Trophoblast cell (in vitro differentiated cells and primary cell): ENCODE results near the gene SLC36A2.

Source experiments
- DNase-seq, 2 donors: peaks; one replicate each; pipeline ENCODE4 v3.0.0-alpha.2; 2016
- H2AFZ ChIP-seq: 2 replicates; pipeline ENCODE4 v1.6.1; 2013; ENCODE audit warnings: low read length, moderate library complexity, mild to moderate bottlenecking; ENCODE audit not compliant: insufficient read depth, poor library complexity
- H2AK5ac ChIP-seq: 2 replicates; pipeline ENCODE4 v1.6.1; 2013; ENCODE audit warnings: mild to moderate bottlenecking, low read length
- H2BK120ac ChIP-seq: 2 replicates; pipeline ENCODE4 v1.6.1; 2013; ENCODE audit warnings: low read length, mild to moderate bottlenecking, moderate library complexity; ENCODE audit not compliant: insufficient read depth, poor library complexity
- H2BK12ac ChIP-seq: 2 replicates; pipeline ENCODE4 v1.6.1; 2013; ENCODE audit warnings: mild to moderate bottlenecking, low read length, moderate library complexity
- H2BK5ac ChIP-seq: 2 replicates; pipeline ENCODE4 v1.6.1; 2013; ENCODE audit warnings: low read length, low read depth, moderate library complexity, mild to moderate bottlenecking; ENCODE audit not compliant: poor library complexity
- H3K14ac ChIP-seq: 2 replicates; pipeline ENCODE4 v1.6.1; 2013; ENCODE audit warnings: mild to moderate bottlenecking, low read length
- H3K18ac ChIP-seq: 2 replicates; pipeline ENCODE4 v1.6.1; 2013; ENCODE audit warnings: mild to moderate bottlenecking, low read length
- H3K23ac ChIP-seq: 2 replicates; pipeline ENCODE4 v1.6.1; 2013; ENCODE audit warnings: low read length
- H3K27ac ChIP-seq: 2 replicates; pipeline ENCODE4 v1.5.1; 2013; ENCODE audit warnings: low read depth, mild to moderate bottlenecking, inconsistent platforms, low read length, moderate library complexity
- H3K27me3 ChIP-seq: 2 replicates; pipeline ENCODE4 v1.6.1; 2013; ENCODE audit warnings: inconsistent platforms, mild to moderate bottlenecking, low read length, moderate library complexity; ENCODE audit not compliant: insufficient read depth
- H3K36me3 ChIP-seq, 2 experiments: 1 replicate in 1 of 2; 2 replicates in 1 of 2; pipeline ENCODE4 v1.6.1; 2013; ENCODE audit warnings: low read length in 2 of 2, mild to moderate bottlenecking in 2 of 2, moderate library complexity in 1 of 2; ENCODE audit not compliant: insufficient read depth in 2 of 2, control insufficient read depth in 1 of 2
- H3K4ac ChIP-seq: 2 replicates; pipeline ENCODE4 v1.6.1; 2013; ENCODE audit warnings: low read depth, mild to moderate bottlenecking, low read length, moderate library complexity
- H3K4me1 ChIP-seq, 2 experiments: 1 replicate in 1 of 2; 2 replicates in 1 of 2; pipeline ENCODE4 v1.6.1; 2013; ENCODE audit warnings: low read length in 2 of 2, mild to moderate bottlenecking in 2 of 2, moderate library complexity in 1 of 2; ENCODE audit not compliant: insufficient read depth in 2 of 2, control insufficient read depth in 1 of 2
- H3K4me2 ChIP-seq: 2 replicates; pipeline ENCODE4 v1.6.1; 2013; ENCODE audit warnings: inconsistent platforms, mild to moderate bottlenecking, low read length, moderate library complexity
- H3K4me3 ChIP-seq: 2 replicates; pipeline ENCODE4 v1.5.1; 2013; ENCODE audit warnings: mild to moderate bottlenecking, low read depth, low read length, inconsistent platforms
- H3K79me1 ChIP-seq: one replicate; pipeline ENCODE4 v1.6.1; 2013; ENCODE audit warnings: low read length
- H3K79me2 ChIP-seq: 2 replicates; pipeline ENCODE4 v1.6.1; 2013; ENCODE audit warnings: low read length, mild to moderate bottlenecking; ENCODE audit not compliant: control insufficient read depth, insufficient read depth, poor library complexity
- H3K9ac ChIP-seq: 2 replicates; pipeline ENCODE4 v1.6.1; 2013; ENCODE audit warnings: mild to moderate bottlenecking, low read length
- H3K9me3 ChIP-seq: 2 replicates; pipeline ENCODE4 v1.6.1; 2013; ENCODE audit warnings: low read depth, mild to moderate bottlenecking, control low read depth, inconsistent platforms, low read length; ENCODE audit not compliant: insufficient read depth
- H4K12ac ChIP-seq: 2 replicates; pipeline ENCODE4 v1.6.1; 2013; ENCODE audit warnings: low read depth, mild to moderate bottlenecking, low read length, moderate library complexity
- H4K8ac ChIP-seq: 2 replicates; pipeline ENCODE4 v1.6.1; 2013; ENCODE audit warnings: low read depth, mild to moderate bottlenecking, low read length, moderate library complexity
- H4K91ac ChIP-seq: one replicate; pipeline ENCODE4 v1.6.1; 2013; ENCODE audit warnings: low read depth, mild to moderate bottlenecking, low read length, moderate library complexity
- WGBS: extraction: QIAGEN DNeasy Blood & Tissue Kit; methylation state at CpG from one replicate; pipeline ENCODE4 v1.1.7; 2013; ENCODE audit warnings: missing lambda C conversion rate; ENCODE audit not compliant: insufficient read length, insufficient coverage; ENCODE audit errors: extremely low coverage; 5-methylcytosine and 5-hydroxymethylcytosine counted together

The SLC36A2 gene

GRCh38 chr5:151293624-151294023 is 53.7 kb downstream of the SLC36A2 start:
- Histone ChIP-seq H3K79me2 (no peaks in the 10 kb centered on the region), H4K12ac (no peak overlapping the region), H3K4ac (no peak overlapping the region), H2BK120ac (no peak overlapping the region), H3K79me1 (no peaks in the 10 kb centered on the region), H3K9ac (no peak overlapping the region), H4K8ac (no peak overlapping the region), H3K18ac (no peak overlapping the region), H3K23ac (no peak overlapping the region), H3K9me3 (no peaks in the 10 kb centered on the region), H3K27ac (no peak overlapping the region), H2BK12ac (no peak overlapping the region), H3K4me3 (no peak overlapping the region), H3K27me3 (no peaks in the 10 kb centered on the region), H3K4me2 (no peak overlapping the region), H2AK5ac (no peak overlapping the region), H4K91ac (no peak overlapping the region), H3K14ac (no peak overlapping the region), H3K4me1 (no peaks in the 10 kb centered on the region), H2AFZ (no peak overlapping the region), H3K36me3 (no peaks in the 10 kb centered on the region), H2BK5ac (no peak overlapping the region)
- no peak for DNase-seq
- WGBS: no CpG with 5 or more reads among the region's 4 CpGs

GRCh38 chr5:151288180-151288579 is 59.2 kb downstream of the SLC36A2 start:
- H3K4ac ChIP-seq: no peak overlapping the region
- H2AFZ ChIP-seq: no peak overlapping the region
- no CpG with 5 or more reads among the region's 2 CpGs for WGBS
- no peak overlapping the region for H2BK5ac ChIP-seq
- H2BK12ac ChIP-seq: no peak overlapping the region
- no peak overlapping the region for H3K14ac ChIP-seq
- no peaks in the 10 kb centered on the region for H3K36me3 ChIP-seq
- H3K18ac ChIP-seq: no peak overlapping the region
- peak in 1 of 2 donors; percentile 55 for DNase-seq
- H3K27me3 ChIP-seq: no peaks in the 10 kb centered on the region
- no peak overlapping the region for H4K12ac ChIP-seq
- no peaks in the 10 kb centered on the region for H3K79me1 ChIP-seq
- H3K9ac ChIP-seq: no peak overlapping the region
- H2AK5ac ChIP-seq: no peak overlapping the region
- no peak overlapping the region for H4K8ac ChIP-seq
- H3K23ac ChIP-seq: no peak overlapping the region
- peaks cover 0 to 9% of the 10 kb centered on the region in 2 experiments for H3K4me1 ChIP-seq
- H3K27ac ChIP-seq: no peak overlapping the region
- H3K79me2 ChIP-seq: no peaks in the 10 kb centered on the region
- no peak overlapping the region for H4K91ac ChIP-seq
- H3K9me3 ChIP-seq: no peaks in the 10 kb centered on the region
- no peak overlapping the region for H2BK120ac ChIP-seq
- no peak overlapping the region for H3K4me2 ChIP-seq
- no peak overlapping the region for H3K4me3 ChIP-seq

GRCh38 chr5:151286246-151286645 is 61.1 kb downstream of the SLC36A2 start:
- H2AFZ ChIP-seq: no peak overlapping the region
- H2BK120ac ChIP-seq: no peak overlapping the region
- DNase-seq: peak; percentile 91 to 92
- H3K79me2 ChIP-seq: no peaks in the 10 kb centered on the region
- no peak overlapping the region for H3K14ac ChIP-seq
- H3K4me2 ChIP-seq: no peak overlapping the region
- no peak overlapping the region for H3K4me3 ChIP-seq
- no peaks in the 10 kb centered on the region for H3K27me3 ChIP-seq
- H3K79me1 ChIP-seq: no peaks in the 10 kb centered on the region
- WGBS: no CpG with 5 or more reads among the region's 1 CpG
- no peak overlapping the region for H4K91ac ChIP-seq
- no peak overlapping the region for H2BK5ac ChIP-seq
- no peak overlapping the region for H4K8ac ChIP-seq
- H2BK12ac ChIP-seq: no peak overlapping the region
- no peaks in the 10 kb centered on the region for H3K36me3 ChIP-seq
- no peak overlapping the region for H3K4ac ChIP-seq
- H3K18ac ChIP-seq: no peak overlapping the region
- peaks cover 0 to 9% of the 10 kb centered on the region in 2 experiments for H3K4me1 ChIP-seq
- no peak overlapping the region for H2AK5ac ChIP-seq
- H3K9ac ChIP-seq: no peak overlapping the region
- no peak overlapping the region for H3K27ac ChIP-seq
- H4K12ac ChIP-seq: no peak overlapping the region
- H3K9me3 ChIP-seq: no peaks in the 10 kb centered on the region
- no peak overlapping the region for H3K23ac ChIP-seq

GRCh38 chr5:151285683-151286082 is 61.7 kb downstream of the SLC36A2 start:
- WGBS: no CpG with 5 or more reads among the region's 5 CpGs
- H3K79me1 ChIP-seq: no peaks in the 10 kb centered on the region
- no peak overlapping the region for H4K8ac ChIP-seq
- H3K36me3 ChIP-seq: no peaks in the 10 kb centered on the region
- no peak overlapping the region for H2BK12ac ChIP-seq
- H3K14ac ChIP-seq: no peak overlapping the region
- no peak overlapping the region for H2BK120ac ChIP-seq
- H4K91ac ChIP-seq: no peak overlapping the region
- H3K9me3 ChIP-seq: peaks cover 3% of the 10 kb centered on the region
- peak; percentile 75 to 91 for DNase-seq
- no peaks in the 10 kb centered on the region for H3K27me3 ChIP-seq
- H3K27ac ChIP-seq: no peak overlapping the region
- no peak overlapping the region for H3K4me2 ChIP-seq
- no peak overlapping the region for H4K12ac ChIP-seq
- peaks cover 0 to 9% of the 10 kb centered on the region in 2 experiments for H3K4me1 ChIP-seq
- no peak overlapping the region for H3K4me3 ChIP-seq
- H3K9ac ChIP-seq: no peak overlapping the region
- H3K23ac ChIP-seq: no peak overlapping the region
- H2BK5ac ChIP-seq: no peak overlapping the region
- H3K79me2 ChIP-seq: no peaks in the 10 kb centered on the region
- H3K4ac ChIP-seq: no peak overlapping the region
- H3K18ac ChIP-seq: no peak overlapping the region
- H2AFZ ChIP-seq: no peak overlapping the region
- no peak overlapping the region for H2AK5ac ChIP-seq
